Heart left ventricle (tissue), 16 donors: ENCODE results near the gene F2RL2. TPM values are rescaled to one million over a fixed set of nuclear protein-coding genes. Genes with fewer than 3 reads are reported as not detected.

Experiments
- ATAC-seq, 4 donors: fragments of 200-7000 bp; cut with Tn5 transposase; one replicate each; pipeline ENCODE4 v1.9.1; 2020 to 2022; ENCODE audit warnings: moderate library complexity in 4 of 4, mild to moderate bottlenecking in 3 of 4, moderate number of reproducible peaks in 1 of 4
- DNase-seq, 5 donors: peaks; one replicate each; pipeline ENCODE4 v3.0.0-alpha.2; 2020
- H3K27ac ChIP-seq, 12 donors: fragments of 200-600 bp; sonication (generic) in 4 of 12; one replicate each; pipeline versions ENCODE4 v1.5.0 to v1.8.0; 2016 to 2022; ENCODE audit warnings: mild to moderate bottlenecking in 2 of 12
- H3K27me3 ChIP-seq, 9 donors: fragments of 200-600 bp; sonication (generic) in 2 of 9; one replicate each; pipeline versions ENCODE4 v1.5.1 to v1.8.0; 2016 to 2022; ENCODE audit warnings: mild to moderate bottlenecking in 3 of 9
- H3K36me3 ChIP-seq, 9 donors: fragments of 200-600 bp; sonication (generic) in 2 of 9; one replicate each; pipeline versions ENCODE4 v1.5.0 to v1.8.0; 2018 to 2022; ENCODE audit warnings: mild to moderate bottlenecking in 2 of 9
- H3K4me1 ChIP-seq, 12 donors: fragments of 200-600 bp; sonication (generic) in 4 of 12; one replicate each; pipeline versions ENCODE4 v1.5.0 to v1.8.0; 2016 to 2022; ENCODE audit warnings: mild to moderate bottlenecking in 3 of 12
- H3K4me3 ChIP-seq, 12 donors: fragments of 200-600 bp; sonication (generic) in 4 of 12; one replicate each; pipeline versions ENCODE4 v1.5.0 to v1.8.0; 2017 to 2022; ENCODE audit warnings: mild to moderate bottlenecking in 9 of 12, moderate library complexity in 4 of 12
- H3K9me3 ChIP-seq, 12 donors: fragments of 200-600 bp; sonication (generic) in 4 of 12; one replicate each; pipeline versions ENCODE4 v1.5.0 to v1.8.0; 2016 to 2022; ENCODE audit warnings: mild to moderate bottlenecking in 1 of 12
- POLR2A ChIP-seq, 2 donors: fragments of 450-650 bp; IDR thresholded peaks; one replicate each; pipeline ENCODE4 v1.6.1; 2017; ENCODE audit warnings: antibody characterized with exemption in 2 of 2, mild to moderate bottlenecking in 2 of 2, moderate library complexity in 2 of 2
- WGBS, 4 donors: extraction: QIAGEN DNeasy Blood & Tissue Kit in 2 of 4; methylation state at CpG; one replicate each; pipeline versions ENCODE4 v1.1.5 to v1.1.7; 2013 to 2018; 5-methylcytosine and 5-hydroxymethylcytosine counted together
- intact Hi-C, 10 donors: fragments of 100-400 bp; cut with DNase I; formaldehyde crosslinking; loops; one replicate each; pipeline versions ENCODE4 v1.11.1 to v1.14.2; 2022
- polyA plus RNA-seq, 2 donors: library from polyadenylated mRNA; stranded (reverse); fragments of 200-250 nt; gene quantifications; one replicate each; pipeline ENCODE4 v1.2.3, GENCODE V29; 2013
- total RNA-seq, 9 donors: library from RNA; depleted of rRNA in 2 of 9; stranded (reverse); fragments of >200 nt in 2 of 9; fragmentation: NEBNext Ultra II Directional in 3 of 9; extraction: Animal tissue kit (Norgen Biotek cat#: 25700) in 3 of 9; gene quantifications; one replicate each; pipeline versions ENCODE4 v1.1.0 to v1.2.4, GENCODE V29; 2016 to 2023
- TF ChIP-seq, protein P1 (sequence below), 12 donors: fragments of 200-600 bp; sonication (generic) in 4 of 12; IDR thresholded peaks; one replicate each; pipeline versions ENCODE4 v1.5.0 to v1.8.0; 2018 to 2022; ENCODE audit warnings: antibody characterized with exemption in 12 of 12, mild to moderate bottlenecking in 5 of 12
- donor health status: ischemic (EF 13 %, LVEDD 7.1; RV severe dilation, severe dysfunction).
- donor health status: healthy with polysubstance abuse.
- donor health status: DM: no; HTN: yes; CAD: no.
- donor health status: DM: no; HTN: no; CAD: no.
- donor health status: ischemic (EF 25% LVEDD 6.9; RV normal size, moderate dysfunction).
- donor health status: ischemic (EF 25% LVEDD 5.7; RV mildly dilated, moderate dysfunction).
- donor health status: healthy.
- donor health status: DM: yes; HTN: yes; CAD: no.
- donor health status: ischemic (EF 35%, LVEDD 5.7; RV mildly dilated, moderate dysfunction).
- donor health status: nonischemic (EF 11% LVEDD 7.7; RV severe dilation, severe dysfunction).
- donor health status: DM: yes; HTN: yes; CAD: no.
- donor health status: PGD.
- donor health status: ischemic (EF 29% LVEDD 5.4; RV normal size, mild dysfunction).
- donor health status: nonischemic (EF 23%, LVEDD 6.1; RV moderate dilation, normal function).

The F2RL2 gene
- total and polyA plus RNA-seq, 11 donors = 0.08 to 1.7 (median 0.52) TPM

DNA sequence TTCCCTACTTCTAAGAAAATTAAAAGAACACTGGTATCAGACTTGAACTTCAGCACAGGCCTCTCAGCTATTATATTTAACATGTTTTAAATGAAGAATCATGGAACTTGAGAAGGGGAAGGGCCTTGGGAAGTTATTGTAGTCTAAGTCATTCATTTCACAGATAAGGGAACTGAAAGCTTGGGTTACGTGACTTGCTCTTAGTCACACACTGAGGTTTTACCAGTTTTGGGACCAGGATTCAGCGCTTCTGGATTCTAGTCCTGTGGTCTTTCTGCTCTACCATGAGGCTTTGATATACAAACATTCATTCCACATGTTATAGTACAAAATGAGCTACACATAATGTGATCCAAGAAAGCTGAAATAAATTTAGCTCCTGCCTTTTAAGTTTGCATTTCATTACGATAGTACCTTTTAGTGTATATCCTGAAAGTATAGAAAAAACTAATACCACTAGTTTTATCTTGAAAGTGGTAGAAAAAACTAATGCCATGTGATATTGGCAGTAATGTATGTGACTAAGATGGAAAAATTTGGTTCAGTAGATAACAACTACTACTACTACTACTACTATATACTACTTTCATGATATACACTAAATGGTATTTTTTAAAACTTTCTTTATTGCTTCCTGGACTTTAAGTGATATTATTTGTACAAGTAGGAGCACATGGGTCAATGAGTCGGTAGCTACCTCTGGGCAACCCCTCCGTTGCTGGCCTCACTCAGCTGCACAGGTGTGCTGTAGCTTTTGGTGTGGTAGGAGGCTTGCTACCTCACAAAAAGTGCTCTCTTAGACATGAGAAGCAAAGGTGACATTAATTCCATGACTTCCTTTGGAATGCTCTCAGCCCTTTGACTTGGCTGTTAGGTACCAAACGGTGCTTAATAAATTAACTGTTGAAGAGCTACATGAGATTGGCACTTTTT is 40.7 kb downstream of the F2RL2 start:
- WGBS, 4 donors = 82 to 88% (median 87%) methylated on average over 6 of the region's 6 CpGs
- no peak overlapping the region for H3K4me3 ChIP-seq
- no peaks in the 10 kb centered on the region for H3K9me3 ChIP-seq
- intact Hi-C loops = loop anchor here in 2 of 10 donors (5.0 to 10.0 kb wide), 2 partner anchors 178 to 245 kb away; partner anchors contain the start of gene IQGAP2 (in 1 of the 2)
- DNase-seq = peak in 1 of 5 donors; percentile 13
- H3K27ac ChIP-seq = peak overlapping the region in 2 of 12 donors; percentile 7 to 74
- peaks cover 0 to 11% (median 0%) of the 10 kb centered on the region in 9 donors for H3K27me3 ChIP-seq
- H3K36me3 ChIP-seq = no peaks in the 10 kb centered on the region
- peaks cover 0 to 28% (median 0%) of the 10 kb centered on the region in 12 donors for H3K4me1 ChIP-seq
- peak in 2 of 4 donors; percentile 39 to 58 for ATAC-seq
- no peak for TF ChIP-seq POLR2A (IDR thresholded peaks at IDR 0.05)
- TF ChIP-seq, protein P1, sequence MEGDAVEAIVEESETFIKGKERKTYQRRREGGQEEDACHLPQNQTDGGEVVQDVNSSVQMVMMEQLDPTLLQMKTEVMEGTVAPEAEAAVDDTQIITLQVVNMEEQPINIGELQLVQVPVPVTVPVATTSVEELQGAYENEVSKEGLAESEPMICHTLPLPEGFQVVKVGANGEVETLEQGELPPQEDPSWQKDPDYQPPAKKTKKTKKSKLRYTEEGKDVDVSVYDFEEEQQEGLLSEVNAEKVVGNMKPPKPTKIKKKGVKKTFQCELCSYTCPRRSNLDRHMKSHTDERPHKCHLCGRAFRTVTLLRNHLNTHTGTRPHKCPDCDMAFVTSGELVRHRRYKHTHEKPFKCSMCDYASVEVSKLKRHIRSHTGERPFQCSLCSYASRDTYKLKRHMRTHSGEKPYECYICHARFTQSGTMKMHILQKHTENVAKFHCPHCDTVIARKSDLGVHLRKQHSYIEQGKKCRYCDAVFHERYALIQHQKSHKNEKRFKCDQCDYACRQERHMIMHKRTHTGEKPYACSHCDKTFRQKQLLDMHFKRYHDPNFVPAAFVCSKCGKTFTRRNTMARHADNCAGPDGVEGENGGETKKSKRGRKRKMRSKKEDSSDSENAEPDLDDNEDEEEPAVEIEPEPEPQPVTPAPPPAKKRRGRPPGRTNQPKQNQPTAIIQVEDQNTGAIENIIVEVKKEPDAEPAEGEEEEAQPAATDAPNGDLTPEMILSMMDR (IDR thresholded peaks at IDR 0.05) = no peak

DNA sequence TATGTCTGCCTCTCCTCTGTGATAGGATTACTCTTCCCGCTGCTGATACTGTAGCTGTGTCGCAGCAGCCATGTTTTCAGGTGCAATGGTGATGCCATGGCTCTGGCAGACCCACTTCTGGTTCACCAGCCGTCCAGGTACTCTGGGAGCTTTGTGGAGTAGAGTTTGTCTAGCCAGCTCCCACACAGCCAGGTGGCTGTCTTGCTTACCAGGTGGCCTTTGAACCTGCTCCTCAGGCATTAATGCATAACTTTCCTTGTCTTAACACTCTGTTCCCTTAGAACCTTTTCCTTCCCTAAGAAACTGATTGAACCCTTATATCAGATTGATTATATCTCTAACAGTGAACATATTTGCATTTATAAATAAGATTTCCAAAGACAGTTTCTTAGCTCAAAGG is 42.2 kb downstream of the F2RL2 start:
- 75 to 95% (median 85%) methylated on average over 3 of the region's 3 CpGs for WGBS, 4 donors
- ATAC-seq (no peak), DNase-seq (no peak)
- H3K4me1 ChIP-seq = peaks cover 0 to 28% (median 0%) of the 10 kb centered on the region in 12 donors
- H3K9me3 ChIP-seq = no peaks in the 10 kb centered on the region
- no peak overlapping the region for H3K4me3 ChIP-seq
- H3K27me3 ChIP-seq = peaks cover 0 to 11% (median 0%) of the 10 kb centered on the region in 9 donors
- intact Hi-C loops = loop anchor here in 2 of 10 donors (5.0 to 10.0 kb wide), 2 partner anchors 176 to 244 kb away; partner anchors contain the start of gene IQGAP2 (in 1 of the 2)
- no peaks in the 10 kb centered on the region for H3K36me3 ChIP-seq
- peak overlapping the region in 1 of 12 donors; percentile 74 for H3K27ac ChIP-seq
- TF ChIP-seq, protein P1 (IDR thresholded peaks at IDR 0.05) = no peak
- no peak for TF ChIP-seq POLR2A (IDR thresholded peaks at IDR 0.05)

DNA sequence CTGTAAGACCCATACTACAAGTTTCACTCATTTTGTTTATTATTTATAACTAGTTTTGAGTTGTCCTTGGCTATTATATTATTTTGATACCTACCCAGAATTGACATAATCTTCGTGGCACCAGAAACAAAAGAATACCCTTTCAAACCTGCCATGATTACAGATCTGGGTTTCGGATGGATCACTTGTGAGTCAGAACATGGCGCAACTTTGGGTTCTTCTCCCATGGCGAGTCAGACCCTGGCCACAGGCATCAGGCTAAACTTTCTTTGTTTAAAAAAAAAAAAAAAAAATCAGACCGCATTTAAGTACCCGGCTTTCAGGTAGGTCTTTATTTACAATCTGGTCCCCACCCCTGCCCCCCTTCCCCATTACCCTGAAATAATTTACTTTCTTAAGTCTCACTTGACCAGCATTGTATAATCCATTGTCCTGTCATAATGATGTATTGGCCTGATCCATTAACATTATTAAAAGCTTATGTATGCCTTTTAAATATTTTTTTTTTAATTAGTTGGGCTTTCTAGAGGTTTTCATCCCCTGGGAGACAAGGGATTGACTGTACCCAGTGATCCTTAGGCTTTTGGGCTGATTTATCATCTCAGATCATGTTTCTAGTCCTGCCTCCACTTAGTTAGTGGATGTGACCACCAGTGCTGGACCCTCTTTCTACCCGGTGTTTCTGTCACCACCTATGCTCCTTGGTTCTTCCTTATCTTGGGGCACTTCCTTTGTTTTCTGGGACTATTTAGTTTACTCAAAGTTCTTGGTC is 43.9 kb downstream of the F2RL2 start:
- TF ChIP-seq, protein P1 (IDR thresholded peaks at IDR 0.05) = no peak
- TF ChIP-seq POLR2A (IDR thresholded peaks at IDR 0.05) = no peak
- Histone ChIP-seq H3K27me3 (peaks cover 0 to 11% (median 0%) of the 10 kb centered on the region in 9 donors), H3K4me3 (no peak overlapping the region), H3K4me1 (peaks cover 0 to 28% (median 0%) of the 10 kb centered on the region in 12 donors), H3K27ac (no peak overlapping the region), H3K36me3 (no peaks in the 10 kb centered on the region), H3K9me3 (no peaks in the 10 kb centered on the region)
- 81 to 94% (median 88%) methylated on average over 7 of the region's 7 CpGs for WGBS, 4 donors
- ATAC-seq = no peak
- intact Hi-C loops = no loop called here
- no peak for DNase-seq
